ENCODE data around the gene ADCY1.
"Not testable (repeated sequence)": the region's sequence is repeated elsewhere in the genome, so short reads cannot be mapped to it uniquely, and the experiment has no call there.

ADCY1 gene

GRCh38 chr7:45768516-45769394, 194.6 kb downstream of the ADCY1 start:
- peak; percentile 96 for DNase-seq

GRCh38 chr7:45769626-45770025, 195.5 kb downstream of the ADCY1 start:
- not testable (repeated sequence) for DNase-seq
